Measurements from ENCODE around the gene GJA4. TPM values are rescaled to one million over a fixed set of nuclear protein-coding genes. Genes with fewer than 3 reads are reported as not detected.

Gene GJA4
- total and polyA plus RNA-seq, 4 donors: 6.1 to 10.6 (median 9.1) TPM

GRCh38 chr1:34749992-34750391 is 42.8 kb upstream of the GJA4 start:
- TF ChIP-seq NR2F2 (IDR thresholded peaks at IDR 0.05) (no peak), JUND (IDR thresholded peaks at IDR 0.05) (no peak), CTCF (IDR thresholded peaks at IDR 0.05; ENCODE audit: low read depth, low read length, missing input control) (no peak), ATF3 (IDR thresholded peaks at IDR 0.05) (no peak), MAX (IDR thresholded peaks at IDR 0.05) (no peak), TAF1 (conservative IDR thresholded peaks at IDR 0.05) (no peak), HNF4G (IDR thresholded peaks at IDR 0.05) (no peak), SP1 (IDR thresholded peaks at IDR 0.05) (no peak), EGR1 (IDR thresholded peaks at IDR 0.05; ENCODE audit: low read depth in 2 of 2) (no peak), RAD21 (IDR thresholded peaks at IDR 0.05) (no peak), GABPA (IDR thresholded peaks at IDR 0.05 in 1 of 2, conservative IDR thresholded peaks at IDR 0.05 in 1 of 2) (no peak), REST (IDR thresholded peaks at IDR 0.05) (no peak)
- no peak overlapping the region for H3K27ac ChIP-seq (ENCODE audit: low read depth in 1 of 2, low read length in 2 of 2)
- H3K4me1 ChIP-seq (ENCODE audit: control insufficient read depth in 4 of 4, insufficient read depth in 4 of 4, low read length in 3 of 4): no peaks in the 10 kb centered on the region
- no peak overlapping the region for H3K4me3 ChIP-seq (ENCODE audit: low read depth in 1 of 3, low read length in 3 of 3)
- H3K27me3 ChIP-seq (ENCODE audit: control insufficient read depth in 4 of 4, insufficient read depth in 4 of 4, low read length in 3 of 4): no peaks in the 10 kb centered on the region
- WGBS: 54% methylated on average over 8 of the region's 8 CpGs
- no peaks in the 10 kb centered on the region for H3K36me3 ChIP-seq (ENCODE audit: control insufficient read depth in 4 of 4, insufficient read depth in 3 of 4, low read depth in 1 of 4, low read length in 3 of 4)
- H3K9me3 ChIP-seq (ENCODE audit: control insufficient read depth in 4 of 4, low read length in 3 of 4): no peaks in the 10 kb centered on the region
- DNase-seq (ENCODE audit: low spot score): no peak
- no peak overlapping the region for H3K9ac ChIP-seq (ENCODE audit: low read depth in 1 of 2, low read length in 2 of 2)

GRCh38 chr1:34750610-34751009 is 42.2 kb upstream of the GJA4 start:
- H3K36me3 ChIP-seq (ENCODE audit: control insufficient read depth in 4 of 4, insufficient read depth in 3 of 4, low read depth in 1 of 4, low read length in 3 of 4): no peaks in the 10 kb centered on the region
- no peaks in the 10 kb centered on the region for H3K4me1 ChIP-seq (ENCODE audit: control insufficient read depth in 4 of 4, insufficient read depth in 4 of 4, low read length in 3 of 4)
- no peak overlapping the region for H3K9ac ChIP-seq (ENCODE audit: low read depth in 1 of 2, low read length in 2 of 2)
- no peaks in the 10 kb centered on the region for H3K9me3 ChIP-seq (ENCODE audit: control insufficient read depth in 4 of 4, low read length in 3 of 4)
- H3K27me3 ChIP-seq (ENCODE audit: control insufficient read depth in 4 of 4, insufficient read depth in 4 of 4, low read length in 3 of 4): no peaks in the 10 kb centered on the region
- H3K27ac ChIP-seq (ENCODE audit: low read depth in 1 of 2, low read length in 2 of 2): no peak overlapping the region
- 91% methylated on average over 5 of the region's 5 CpGs for WGBS
- TF ChIP-seq FOXA2 (IDR thresholded peaks at IDR 0.05): no peak
- no peak overlapping the region for H3K4me3 ChIP-seq (ENCODE audit: low read depth in 1 of 3, low read length in 3 of 3)
- DNase-seq (ENCODE audit: low spot score): no peak

GRCh38 chr1:34753163-34753562 is 39.6 kb upstream of the GJA4 start:
- Histone ChIP-seq H3K27ac (ENCODE audit: low read depth in 1 of 2, low read length in 2 of 2) (no peak overlapping the region), H3K4me1 (ENCODE audit: control insufficient read depth in 4 of 4, insufficient read depth in 4 of 4, low read length in 3 of 4) (no peaks in the 10 kb centered on the region), H3K36me3 (ENCODE audit: control insufficient read depth in 4 of 4, insufficient read depth in 3 of 4, low read depth in 1 of 4, low read length in 3 of 4) (no peaks in the 10 kb centered on the region), H3K9ac (ENCODE audit: low read depth in 1 of 2, low read length in 2 of 2) (no peak overlapping the region), H3K4me3 (ENCODE audit: low read depth in 1 of 3, low read length in 3 of 3) (no peak overlapping the region), H3K27me3 (ENCODE audit: control insufficient read depth in 4 of 4, insufficient read depth in 4 of 4, low read length in 3 of 4) (no peaks in the 10 kb centered on the region), H3K9me3 (ENCODE audit: control insufficient read depth in 4 of 4, low read length in 3 of 4) (no peaks in the 10 kb centered on the region)
- 94% methylated on average over 3 of the region's 3 CpGs for WGBS
- DNase-seq (ENCODE audit: low spot score): no peak
- TF ChIP-seq ZBTB33 (IDR thresholded peaks at IDR 0.05) (no peak), SP1 (IDR thresholded peaks at IDR 0.05) (no peak), NR2F2 (IDR thresholded peaks at IDR 0.05) (no peak), REST (IDR thresholded peaks at IDR 0.05) (no peak), ATF3 (IDR thresholded peaks at IDR 0.05) (no peak), GABPA (IDR thresholded peaks at IDR 0.05 in 1 of 2, conservative IDR thresholded peaks at IDR 0.05 in 1 of 2) (no peak), FOXA2 (IDR thresholded peaks at IDR 0.05) (no peak), EGR1 (IDR thresholded peaks at IDR 0.05; ENCODE audit: low read depth in 2 of 2) (no peak), TAF1 (conservative IDR thresholded peaks at IDR 0.05) (no peak), HNF4A (conservative IDR thresholded peaks at IDR 0.05) (no peak), RAD21 (IDR thresholded peaks at IDR 0.05) (no peak), JUND (IDR thresholded peaks at IDR 0.05) (no peak)

All from liver (tissue), 9 donors.